ENCODE results near the gene ZFHX3.

DNA sequence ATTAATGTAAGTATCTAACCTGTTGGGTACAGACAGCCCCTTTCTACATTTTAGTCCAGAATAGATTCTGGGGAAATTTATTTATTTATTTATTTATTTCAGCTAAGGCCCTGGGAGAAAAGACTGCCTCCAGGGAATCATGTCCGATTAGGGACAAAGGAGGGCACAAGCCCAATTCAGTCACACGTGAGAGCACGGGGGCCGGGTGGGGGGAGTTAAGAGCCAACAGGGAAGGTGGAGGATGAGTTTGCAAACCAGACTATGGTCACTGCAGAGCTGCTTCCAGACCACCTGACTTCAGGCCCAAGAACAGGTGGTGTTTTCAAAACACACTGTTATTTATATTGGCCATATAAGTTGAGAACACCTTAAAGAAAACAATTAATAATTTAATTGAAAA lies 1.6 kb upstream of the ZFHX3 start:
- TF ChIP-seq POLR2A (IDR thresholded peaks at IDR 0.05), result no peak
- TF ChIP-seq, protein P1, sequence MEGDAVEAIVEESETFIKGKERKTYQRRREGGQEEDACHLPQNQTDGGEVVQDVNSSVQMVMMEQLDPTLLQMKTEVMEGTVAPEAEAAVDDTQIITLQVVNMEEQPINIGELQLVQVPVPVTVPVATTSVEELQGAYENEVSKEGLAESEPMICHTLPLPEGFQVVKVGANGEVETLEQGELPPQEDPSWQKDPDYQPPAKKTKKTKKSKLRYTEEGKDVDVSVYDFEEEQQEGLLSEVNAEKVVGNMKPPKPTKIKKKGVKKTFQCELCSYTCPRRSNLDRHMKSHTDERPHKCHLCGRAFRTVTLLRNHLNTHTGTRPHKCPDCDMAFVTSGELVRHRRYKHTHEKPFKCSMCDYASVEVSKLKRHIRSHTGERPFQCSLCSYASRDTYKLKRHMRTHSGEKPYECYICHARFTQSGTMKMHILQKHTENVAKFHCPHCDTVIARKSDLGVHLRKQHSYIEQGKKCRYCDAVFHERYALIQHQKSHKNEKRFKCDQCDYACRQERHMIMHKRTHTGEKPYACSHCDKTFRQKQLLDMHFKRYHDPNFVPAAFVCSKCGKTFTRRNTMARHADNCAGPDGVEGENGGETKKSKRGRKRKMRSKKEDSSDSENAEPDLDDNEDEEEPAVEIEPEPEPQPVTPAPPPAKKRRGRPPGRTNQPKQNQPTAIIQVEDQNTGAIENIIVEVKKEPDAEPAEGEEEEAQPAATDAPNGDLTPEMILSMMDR (IDR thresholded peaks at IDR 0.05), result no peak

Data from right lobe of liver (tissue), 4 donors.